HEK293 (cell line): ENCODE measurements around the gene HSPH1.

ENCODE experiments used
- GLI2 ChIP-seq: fragments of 450-650 bp; formaldehyde crosslinking; IDR thresholded peaks from 2 replicates; pipeline ENCODE4; 2017; ENCODE audit warnings: missing biosample characterization, missing genetic modification characterization, low read depth, borderline replicate concordance
- HOXC10 ChIP-seq: sonication (generic); formaldehyde crosslinking; IDR thresholded peaks from 2 replicates; pipeline ENCODE4 v1.8.1; 2023; ENCODE audit warnings: mild to moderate bottlenecking, missing genetic modification reagents
- ZBTB10 ChIP-seq: fragments of 450-650 bp; formaldehyde crosslinking; IDR thresholded peaks from 2 replicates; pipeline ENCODE4 v1.5.1; 2016; ENCODE audit warnings: missing biosample characterization, missing genetic modification characterization
- ZBTB49 ChIP-seq: fragments of 450-650 bp; formaldehyde crosslinking; IDR thresholded peaks from 2 replicates; pipeline ENCODE4 v1.5.1; 2016; ENCODE audit warnings: missing biosample characterization, missing genetic modification characterization, low read depth
- ZNF121 ChIP-seq: fragments of 450-650 bp; formaldehyde crosslinking; IDR thresholded peaks from 2 replicates; pipeline ENCODE4 v1.5.1; 2016; ENCODE audit warnings: missing biosample characterization, missing genetic modification characterization
- ZNF280C ChIP-seq: fragments of 450-650 bp; formaldehyde crosslinking; IDR thresholded peaks from 2 replicates; pipeline ENCODE4 v1.5.1; 2016; ENCODE audit warnings: missing biosample characterization, missing genetic modification characterization
- ZNF354C ChIP-seq: fragments of 450-650 bp; formaldehyde crosslinking; IDR thresholded peaks from 2 replicates; pipeline ENCODE4 v1.5.1; 2016; ENCODE audit warnings: missing biosample characterization, missing genetic modification characterization, low read depth, borderline replicate concordance
- ZNF394 ChIP-seq: fragments of 450-650 bp; formaldehyde crosslinking; IDR thresholded peaks from 2 replicates; pipeline ENCODE4 v1.5.1; 2016; ENCODE audit warnings: missing biosample characterization, missing genetic modification characterization, mild to moderate bottlenecking, moderate library complexity, borderline replicate concordance
- ZNF596 ChIP-seq: fragments of 450-650 bp; IDR thresholded peaks from 2 replicates; pipeline ENCODE4 v1.5.0; 2018; ENCODE audit warnings: missing biosample characterization, mild to moderate bottlenecking, missing genetic modification characterization, moderate library complexity
- ZNF670 ChIP-seq: fragments of 450-650 bp; formaldehyde crosslinking; IDR thresholded peaks from 2 replicates; pipeline ENCODE4 v1.5.1; 2016; ENCODE audit warnings: missing biosample characterization, missing genetic modification characterization, low read depth
- TF ChIP-seq, protein P1 (sequence below): fragments of 450-650 bp; formaldehyde crosslinking; IDR thresholded peaks from 2 replicates; pipeline ENCODE4 v1.5.1; 2016; ENCODE audit warnings: missing biosample characterization, missing genetic modification characterization, borderline replicate concordance
- TF ChIP-seq, protein P2 (sequence below): fragments of 450-650 bp; formaldehyde crosslinking; IDR thresholded peaks from 2 replicates; pipeline ENCODE4 v1.5.1; 2017; ENCODE audit warnings: missing biosample characterization, missing genetic modification characterization

HSPH1 gene

DNA sequence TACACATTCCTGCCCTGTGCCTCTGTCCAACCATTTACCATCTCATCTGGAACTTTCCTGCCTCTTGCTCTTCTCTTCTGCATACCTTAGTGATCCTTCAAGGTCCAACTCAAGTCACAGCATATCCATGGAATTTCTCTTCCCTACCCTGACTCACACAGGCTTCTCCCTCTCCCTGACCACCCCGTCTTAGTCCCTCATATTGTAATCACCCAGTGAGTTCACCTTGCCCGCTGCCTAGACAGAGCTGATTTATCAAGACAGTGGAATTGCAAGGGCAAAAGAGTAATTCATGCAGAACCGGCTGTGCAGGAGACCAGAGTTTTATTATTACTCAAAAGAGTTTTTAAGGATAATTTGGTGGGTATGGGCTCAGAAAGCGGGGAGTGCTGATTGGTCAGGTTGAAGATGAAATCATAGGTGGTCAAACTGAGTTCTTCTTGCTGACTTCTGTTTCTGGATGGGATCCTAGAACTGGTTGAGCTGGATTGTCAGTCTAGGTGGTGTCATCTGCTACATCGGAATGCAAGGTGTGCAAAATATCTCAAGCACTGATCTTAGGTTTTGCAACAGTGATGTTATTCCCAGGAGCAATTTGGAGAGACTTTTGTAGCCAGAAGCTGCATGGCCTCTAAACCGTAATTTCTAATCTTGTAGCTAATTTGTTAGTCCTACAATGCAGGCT lies 67.2 kb downstream of the HSPH1 start (continued):
- TF ChIP-seq HOXC10 (CRISPR knock-in tag), result no peak
- TF ChIP-seq ZNF670 (tag by site-specific recombination), result no peak
- no peak for TF ChIP-seq ZNF394 (tag by site-specific recombination)
- TF ChIP-seq, protein P1, sequence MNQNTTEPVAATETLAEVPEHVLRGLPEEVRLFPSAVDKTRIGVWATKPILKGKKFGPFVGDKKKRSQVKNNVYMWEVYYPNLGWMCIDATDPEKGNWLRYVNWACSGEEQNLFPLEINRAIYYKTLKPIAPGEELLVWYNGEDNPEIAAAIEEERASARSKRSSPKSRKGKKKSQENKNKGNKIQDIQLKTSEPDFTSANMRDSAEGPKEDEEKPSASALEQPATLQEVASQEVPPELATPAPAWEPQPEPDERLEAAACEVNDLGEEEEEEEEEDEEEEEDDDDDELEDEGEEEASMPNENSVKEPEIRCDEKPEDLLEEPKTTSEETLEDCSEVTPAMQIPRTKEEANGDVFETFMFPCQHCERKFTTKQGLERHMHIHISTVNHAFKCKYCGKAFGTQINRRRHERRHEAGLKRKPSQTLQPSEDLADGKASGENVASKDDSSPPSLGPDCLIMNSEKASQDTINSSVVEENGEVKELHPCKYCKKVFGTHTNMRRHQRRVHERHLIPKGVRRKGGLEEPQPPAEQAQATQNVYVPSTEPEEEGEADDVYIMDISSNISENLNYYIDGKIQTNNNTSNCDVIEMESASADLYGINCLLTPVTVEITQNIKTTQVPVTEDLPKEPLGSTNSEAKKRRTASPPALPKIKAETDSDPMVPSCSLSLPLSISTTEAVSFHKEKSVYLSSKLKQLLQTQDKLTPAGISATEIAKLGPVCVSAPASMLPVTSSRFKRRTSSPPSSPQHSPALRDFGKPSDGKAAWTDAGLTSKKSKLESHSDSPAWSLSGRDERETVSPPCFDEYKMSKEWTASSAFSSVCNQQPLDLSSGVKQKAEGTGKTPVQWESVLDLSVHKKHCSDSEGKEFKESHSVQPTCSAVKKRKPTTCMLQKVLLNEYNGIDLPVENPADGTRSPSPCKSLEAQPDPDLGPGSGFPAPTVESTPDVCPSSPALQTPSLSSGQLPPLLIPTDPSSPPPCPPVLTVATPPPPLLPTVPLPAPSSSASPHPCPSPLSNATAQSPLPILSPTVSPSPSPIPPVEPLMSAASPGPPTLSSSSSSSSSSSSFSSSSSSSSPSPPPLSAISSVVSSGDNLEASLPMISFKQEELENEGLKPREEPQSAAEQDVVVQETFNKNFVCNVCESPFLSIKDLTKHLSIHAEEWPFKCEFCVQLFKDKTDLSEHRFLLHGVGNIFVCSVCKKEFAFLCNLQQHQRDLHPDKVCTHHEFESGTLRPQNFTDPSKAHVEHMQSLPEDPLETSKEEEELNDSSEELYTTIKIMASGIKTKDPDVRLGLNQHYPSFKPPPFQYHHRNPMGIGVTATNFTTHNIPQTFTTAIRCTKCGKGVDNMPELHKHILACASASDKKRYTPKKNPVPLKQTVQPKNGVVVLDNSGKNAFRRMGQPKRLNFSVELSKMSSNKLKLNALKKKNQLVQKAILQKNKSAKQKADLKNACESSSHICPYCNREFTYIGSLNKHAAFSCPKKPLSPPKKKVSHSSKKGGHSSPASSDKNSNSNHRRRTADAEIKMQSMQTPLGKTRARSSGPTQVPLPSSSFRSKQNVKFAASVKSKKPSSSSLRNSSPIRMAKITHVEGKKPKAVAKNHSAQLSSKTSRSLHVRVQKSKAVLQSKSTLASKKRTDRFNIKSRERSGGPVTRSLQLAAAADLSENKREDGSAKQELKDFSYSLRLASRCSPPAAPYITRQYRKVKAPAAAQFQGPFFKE (tag by site-specific recombination), result no peak
- no peak for TF ChIP-seq ZNF596 (tag by site-specific recombination)
- TF ChIP-seq GLI2 (tag by site-specific recombination), result no peak
- no peak for TF ChIP-seq ZNF121 (tag by site-specific recombination)
- no peak for TF ChIP-seq ZBTB49 (tag by site-specific recombination)
- TF ChIP-seq ZNF354C (tag by site-specific recombination), result no peak
- TF ChIP-seq, protein P2, sequence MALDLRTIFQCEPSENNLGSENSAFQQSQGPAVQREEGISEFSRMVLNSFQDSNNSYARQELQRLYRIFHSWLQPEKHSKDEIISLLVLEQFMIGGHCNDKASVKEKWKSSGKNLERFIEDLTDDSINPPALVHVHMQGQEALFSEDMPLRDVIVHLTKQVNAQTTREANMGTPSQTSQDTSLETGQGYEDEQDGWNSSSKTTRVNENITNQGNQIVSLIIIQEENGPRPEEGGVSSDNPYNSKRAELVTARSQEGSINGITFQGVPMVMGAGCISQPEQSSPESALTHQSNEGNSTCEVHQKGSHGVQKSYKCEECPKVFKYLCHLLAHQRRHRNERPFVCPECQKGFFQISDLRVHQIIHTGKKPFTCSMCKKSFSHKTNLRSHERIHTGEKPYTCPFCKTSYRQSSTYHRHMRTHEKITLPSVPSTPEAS (tag by site-specific recombination), result no peak
- no peak for TF ChIP-seq ZNF280C (tag by site-specific recombination)
- no peak for TF ChIP-seq ZBTB10
